NB4 (cell line): Measurements from ENCODE around the gene STK38L.

Source experiments
- DNase-seq: peaks from one replicate; pipeline ENCODE4 v3.0.0; 2010; ENCODE audit warnings: low read depth
- H3K4me3 ChIP-seq: one replicate; pipeline ENCODE4 v1.5.1; 2011; ENCODE audit warnings: mild to moderate bottlenecking, low read depth, low read length, moderate library complexity
- CTCF ChIP-seq: IDR thresholded peaks from one replicate; pipeline ENCODE4 v1.5.1; 2012; ENCODE audit warnings: low read depth, low read length
- MAX ChIP-seq: IDR thresholded peaks from 2 replicates; pipeline ENCODE4 v1.6.1; 2011; ENCODE audit warnings: low read depth, low read length
- MYC ChIP-seq: IDR thresholded peaks from 2 replicates; pipeline ENCODE4 v1.6.1; 2011; ENCODE audit warnings: low read depth, low read length
- POLR2A ChIP-seq: IDR thresholded peaks from 2 replicates; pipeline ENCODE4 v1.6.1; 2011; ENCODE audit warnings: mild to moderate bottlenecking; ENCODE audit not compliant: insufficient read length; ENCODE audit errors: extremely low read depth

Gene STK38L

GRCh38 chr12:27212861-27213260, 31.2 kb upstream of the STK38L start:
- H3K4me3 ChIP-seq: no peak overlapping the region
- no peak for DNase-seq
- TF ChIP-seq MAX: no peak
- TF ChIP-seq CTCF: no peak
- TF ChIP-seq POLR2A: no peak
- TF ChIP-seq MYC: no peak

GRCh38 chr12:27213304-27213703, 30.8 kb upstream of the STK38L start:
- no peak for TF ChIP-seq CTCF
- no peak for TF ChIP-seq POLR2A
- TF ChIP-seq MYC: no peak
- no peak for TF ChIP-seq MAX
- H3K4me3 ChIP-seq: no peak overlapping the region
- DNase-seq: no peak

GRCh38 chr12:27213830-27214787, 30.0 kb upstream of the STK38L start:
- H3K4me3 ChIP-seq: no peak overlapping the region
- DNase-seq: no peak
- TF ChIP-seq CTCF: no peak
- TF ChIP-seq MAX: no peak
- no peak for TF ChIP-seq POLR2A
- no peak for TF ChIP-seq MYC

- no peak for DNase-seq
- TF ChIP-seq MYC (no peak), POLR2A (no peak), MAX (no peak), CTCF (no peak)
- H3K4me3 ChIP-seq: no peak overlapping the region
Measured at GRCh38 chr12:27217590-27217989, 26.5 kb upstream of the STK38L start.

DNA sequence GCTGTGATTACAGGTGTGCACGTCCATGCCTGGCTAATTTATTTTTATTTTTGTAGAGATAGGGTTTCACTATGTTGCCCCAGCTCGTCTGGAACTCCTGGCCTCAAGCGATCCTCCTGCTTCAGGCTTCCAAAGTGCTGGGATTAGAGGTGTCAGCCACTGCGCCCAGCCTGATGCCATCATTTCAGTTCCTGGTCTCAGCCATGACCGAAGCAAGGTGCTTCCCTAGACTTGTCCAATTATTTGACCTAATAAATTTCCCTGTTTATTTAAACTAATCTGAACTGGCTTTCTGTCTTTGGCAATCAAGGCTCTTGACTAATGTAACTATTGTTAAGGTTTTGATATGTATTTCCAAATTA, 24.4 kb upstream of the STK38L start:
- no peak for TF ChIP-seq CTCF
- no peak for TF ChIP-seq MYC
- no peak for TF ChIP-seq POLR2A
- TF ChIP-seq MAX: no peak
- H3K4me3 ChIP-seq: no peak overlapping the region
- no peak for DNase-seq
